ENCODE results near the gene MACROD2.

Gene MACROD2

DNA sequence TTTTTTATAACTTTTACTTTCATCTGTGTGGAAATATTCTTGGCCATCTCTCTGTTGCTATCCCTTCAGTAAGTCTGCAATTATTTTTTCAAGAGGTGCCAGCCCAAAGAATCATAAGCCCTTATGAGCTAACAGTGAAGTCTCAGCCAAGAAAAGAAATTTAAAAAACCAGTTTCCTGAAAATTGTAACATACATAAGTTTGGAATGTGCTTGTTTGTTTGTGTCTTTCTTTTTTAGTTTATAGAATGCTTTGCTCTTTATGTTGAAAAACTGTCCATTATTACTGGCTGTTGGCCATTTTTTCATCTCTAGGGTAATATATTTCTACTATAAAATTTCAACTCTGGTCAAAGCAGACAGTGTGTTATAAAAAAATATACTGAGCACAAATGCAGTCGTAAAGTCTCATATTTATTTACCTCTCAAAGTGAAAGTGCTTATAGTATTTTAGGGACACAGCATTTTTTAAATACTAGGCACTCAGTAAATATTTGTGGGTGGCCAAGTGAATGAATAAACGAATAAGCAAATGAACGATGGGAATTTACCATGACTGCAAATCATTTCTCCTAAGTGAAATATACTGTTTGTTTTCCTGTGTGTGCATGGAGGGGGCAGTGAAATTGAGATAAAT, 1918.2 kb downstream of the MACROD2 start:
- in situ Hi-C loops (cut with MboI; ENCODE audit: low sequenced_read_pairs, unreplicated experiment), result no loop called here
- TF ChIP-seq, protein P1, sequence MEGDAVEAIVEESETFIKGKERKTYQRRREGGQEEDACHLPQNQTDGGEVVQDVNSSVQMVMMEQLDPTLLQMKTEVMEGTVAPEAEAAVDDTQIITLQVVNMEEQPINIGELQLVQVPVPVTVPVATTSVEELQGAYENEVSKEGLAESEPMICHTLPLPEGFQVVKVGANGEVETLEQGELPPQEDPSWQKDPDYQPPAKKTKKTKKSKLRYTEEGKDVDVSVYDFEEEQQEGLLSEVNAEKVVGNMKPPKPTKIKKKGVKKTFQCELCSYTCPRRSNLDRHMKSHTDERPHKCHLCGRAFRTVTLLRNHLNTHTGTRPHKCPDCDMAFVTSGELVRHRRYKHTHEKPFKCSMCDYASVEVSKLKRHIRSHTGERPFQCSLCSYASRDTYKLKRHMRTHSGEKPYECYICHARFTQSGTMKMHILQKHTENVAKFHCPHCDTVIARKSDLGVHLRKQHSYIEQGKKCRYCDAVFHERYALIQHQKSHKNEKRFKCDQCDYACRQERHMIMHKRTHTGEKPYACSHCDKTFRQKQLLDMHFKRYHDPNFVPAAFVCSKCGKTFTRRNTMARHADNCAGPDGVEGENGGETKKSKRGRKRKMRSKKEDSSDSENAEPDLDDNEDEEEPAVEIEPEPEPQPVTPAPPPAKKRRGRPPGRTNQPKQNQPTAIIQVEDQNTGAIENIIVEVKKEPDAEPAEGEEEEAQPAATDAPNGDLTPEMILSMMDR (IDR thresholded peaks at IDR 0.05; ENCODE audit: borderline replicate concordance, control extremely low read depth, extremely low read depth, insufficient read depth, missing control alignments), result no peak
- DNase-seq (ENCODE audit: low spot score), result no peak

DNA sequence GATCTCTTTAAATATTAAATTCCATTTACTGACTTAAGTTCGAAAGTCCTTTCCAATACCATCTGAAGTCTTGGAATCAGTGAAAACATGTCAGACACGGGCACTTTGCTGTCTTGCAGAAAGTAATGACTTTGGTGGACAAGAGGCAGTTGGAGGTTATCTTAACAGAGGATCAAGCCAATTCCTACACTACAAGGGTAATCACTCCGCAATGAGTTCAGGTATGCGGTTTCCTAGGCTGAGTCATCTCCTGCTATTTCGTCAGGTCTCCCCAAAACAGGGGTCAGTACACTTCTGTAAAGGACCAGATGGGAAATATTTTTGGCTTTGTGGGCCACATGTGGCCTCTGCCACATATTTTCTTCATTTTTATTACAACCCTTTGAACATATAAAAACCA, 1921.3 kb downstream of the MACROD2 start:
- no peak for DNase-seq (ENCODE audit: low spot score)
- TF ChIP-seq, protein P1 (IDR thresholded peaks at IDR 0.05; ENCODE audit: borderline replicate concordance, control extremely low read depth, extremely low read depth, insufficient read depth, missing control alignments), result no peak
- in situ Hi-C loops (cut with MboI; ENCODE audit: low sequenced_read_pairs, unreplicated experiment), result no loop called here

DNA sequence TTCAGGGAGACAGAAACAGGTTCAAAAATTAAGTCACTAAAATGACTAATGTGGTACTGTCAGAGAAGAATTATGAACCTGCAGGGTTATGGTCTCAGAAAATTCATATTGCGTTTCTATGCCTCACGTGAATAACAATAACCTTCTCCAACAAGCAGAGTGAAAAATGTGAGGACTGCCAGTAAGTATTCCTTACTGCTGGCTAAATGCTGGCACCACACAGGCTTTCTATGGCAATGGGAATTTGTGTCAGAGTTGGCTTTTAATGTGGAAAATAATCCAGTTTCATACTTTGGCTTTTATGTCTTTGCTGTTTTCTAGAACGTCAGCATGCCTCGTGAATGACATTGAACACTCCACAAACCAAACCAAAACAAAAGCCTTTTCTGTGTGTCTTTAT, 1922.0 kb downstream of the MACROD2 start:
- in situ Hi-C loops (cut with MboI; ENCODE audit: low sequenced_read_pairs, unreplicated experiment), result no loop called here
- TF ChIP-seq, protein P1 (IDR thresholded peaks at IDR 0.05; ENCODE audit: borderline replicate concordance, control extremely low read depth, extremely low read depth, insufficient read depth, missing control alignments), result no peak
- no peak for DNase-seq (ENCODE audit: low spot score)

DNA sequence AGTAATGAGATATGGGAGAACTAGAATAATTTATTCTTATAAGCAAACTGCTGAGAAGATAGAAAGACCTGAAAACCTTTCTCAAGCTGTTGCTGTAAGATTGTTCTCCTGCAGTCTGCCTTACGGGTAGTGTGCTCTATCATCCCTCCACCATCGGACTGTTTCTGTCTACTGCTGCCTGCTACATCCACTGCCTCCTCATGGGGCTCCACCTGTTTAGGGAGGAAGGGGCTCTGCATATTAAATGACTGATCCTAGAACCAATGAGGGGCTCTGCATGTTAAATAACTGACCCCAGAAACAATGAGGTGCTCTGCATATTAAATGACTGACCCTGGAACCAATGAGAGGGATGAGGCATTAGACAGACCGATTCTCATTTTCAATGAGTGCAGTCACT, 1923.3 kb downstream of the MACROD2 start:
- in situ Hi-C loops (cut with MboI; ENCODE audit: low sequenced_read_pairs, unreplicated experiment), result no loop called here
- DNase-seq (ENCODE audit: low spot score), result no peak
- TF ChIP-seq, protein P1 (IDR thresholded peaks at IDR 0.05; ENCODE audit: borderline replicate concordance, control extremely low read depth, extremely low read depth, insufficient read depth, missing control alignments), result no peak

DNA sequence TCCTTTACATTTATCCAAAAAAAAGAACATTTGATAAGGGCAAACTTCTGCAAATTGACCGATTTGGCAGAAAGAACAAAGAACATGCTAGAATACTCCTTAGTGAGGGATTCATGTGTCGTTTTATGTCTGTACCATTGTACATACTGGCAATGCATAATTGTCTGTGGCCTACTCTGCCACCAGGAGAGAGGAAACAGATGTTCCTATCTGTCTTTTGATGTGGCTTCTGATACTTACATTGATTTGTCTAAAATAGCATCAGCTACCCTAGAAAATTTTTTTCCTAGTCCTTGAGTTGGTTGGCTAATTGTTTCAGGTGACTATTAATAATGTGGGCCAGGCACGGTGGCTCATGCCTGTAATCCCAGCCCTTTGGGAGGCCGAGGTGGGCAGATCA, 1923.8 kb downstream of the MACROD2 start:
- TF ChIP-seq, protein P1 (IDR thresholded peaks at IDR 0.05; ENCODE audit: borderline replicate concordance, control extremely low read depth, extremely low read depth, insufficient read depth, missing control alignments), result no peak
- no peak for DNase-seq (ENCODE audit: low spot score)
- in situ Hi-C loops (cut with MboI; ENCODE audit: low sequenced_read_pairs, unreplicated experiment), result no loop called here

DNA sequence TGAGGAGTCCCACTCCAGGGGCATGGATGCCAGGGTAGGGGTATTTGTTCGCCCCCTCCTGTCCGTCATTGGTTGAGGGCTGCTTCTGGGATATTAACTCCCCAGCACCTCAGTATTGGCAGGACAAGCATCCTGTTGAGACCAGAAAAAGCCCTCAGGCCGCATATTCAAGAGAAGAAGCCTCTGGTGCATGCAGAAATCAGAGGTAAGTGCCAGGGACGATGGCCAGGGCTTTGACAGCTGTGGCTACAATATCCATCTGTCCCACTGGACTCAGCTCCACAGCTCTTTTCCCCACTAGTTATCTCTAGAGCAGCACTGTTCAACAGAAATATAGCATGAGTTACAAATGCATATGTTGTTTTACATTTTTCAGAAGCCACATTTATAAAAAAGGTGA, 1926.6 kb downstream of the MACROD2 start:
- TF ChIP-seq, protein P1 (IDR thresholded peaks at IDR 0.05; ENCODE audit: borderline replicate concordance, control extremely low read depth, extremely low read depth, insufficient read depth, missing control alignments), result no peak
- in situ Hi-C loops (cut with MboI; ENCODE audit: low sequenced_read_pairs, unreplicated experiment), result no loop called here
- no peak for DNase-seq (ENCODE audit: low spot score)

Measured in GM13976 (cell line).